WTC11 (cell line): Measurements from ENCODE around the gene PRELID1. TPM values are rescaled to one million over a fixed set of nuclear protein-coding genes. Genes with fewer than 3 reads are reported as not detected.

Experiments
- ATAC-seq: fragments of 200-7000 bp; cut with Tn5 transposase; 2 replicates; pipeline ENCODE4 v1.10.0; 2021; ENCODE audit warnings: mild to moderate bottlenecking, moderate library complexity
- CTCF ChIA-PET: fragments of 300-600 bp; sonication (Branson Sonifier 250); formaldehyde crosslinking; loops from one replicate; lab custom pipeline; 2021; ENCODE audit warnings: antibody characterized with exemption; lab: Charles Lee
- POLR2A ChIA-PET: fragments of 350-600 bp; sonication (Branson Sonifier 250); formaldehyde crosslinking; loops from one replicate; lab custom pipeline; 2021; ENCODE audit warnings: antibody characterized with exemption; lab: Charles Lee
- DNase-seq: peaks from one replicate; pipeline ENCODE4 v3.0.0; 2021; ENCODE audit warnings: low spot score
- H3K27ac Mint-ChIP-seq: 2 replicates; pipeline ENCODE4 v1.8.0; 2021; ENCODE audit warnings: mixed read lengths
- H3K27me3 Mint-ChIP-seq: 2 replicates; pipeline ENCODE4 v1.8.0; 2021; ENCODE audit warnings: low read depth, mild to moderate bottlenecking, moderate library complexity, mixed read lengths
- H3K36me3 Mint-ChIP-seq: 2 replicates; pipeline ENCODE4 v1.8.0; 2021; ENCODE audit warnings: mixed read lengths
- H3K4me1 Mint-ChIP-seq: 2 replicates; pipeline ENCODE4 v1.8.0; 2022; ENCODE audit warnings: mixed read lengths
- H3K4me3 Mint-ChIP-seq: 2 replicates; pipeline ENCODE4 v1.8.0; 2021; ENCODE audit warnings: mild to moderate bottlenecking, moderate library complexity, mixed read lengths
- H3K9me3 Mint-ChIP-seq: 2 replicates; pipeline ENCODE4 v1.8.0; 2021; ENCODE audit warnings: mixed read lengths
- ATF1 ChIP-seq: sonication (generic); formaldehyde crosslinking; IDR thresholded peaks from 2 replicates; pipeline ENCODE4 v1.8.1; 2023; ENCODE audit warnings: mild to moderate bottlenecking, moderate library complexity, missing genetic modification reagents
- ATF2 ChIP-seq: sonication (generic); formaldehyde crosslinking; IDR thresholded peaks from 2 replicates; pipeline ENCODE4 v1.8.1; 2022; ENCODE audit warnings: low read depth, missing genetic modification reagents, borderline replicate concordance
- ATF3 ChIP-seq: sonication (generic); formaldehyde crosslinking; conservative IDR thresholded peaks from 2 replicates; pipeline ENCODE4 v1.8.1; 2022; ENCODE audit warnings: mild to moderate bottlenecking, missing genetic modification reagents
- CTCF ChIP-seq: fragments of 200-600 bp; IDR thresholded peaks from 2 replicates; pipeline ENCODE4 v1.8.0; 2022; ENCODE audit warnings: antibody characterized with exemption
- EMX1 ChIP-seq: fragments of 250-450 bp; sonication (Bioruptor Pico); IDR thresholded peaks from 2 replicates; pipeline ENCODE4 v1.8.0; 2021; ENCODE audit warnings: mild to moderate bottlenecking
- ERG ChIP-seq: fragments of 250-450 bp; sonication (Bioruptor Pico); IDR thresholded peaks from 2 replicates; pipeline ENCODE4 v1.8.0; 2021; ENCODE audit warnings: mild to moderate bottlenecking
- ESRRA ChIP-seq: sonication (generic); formaldehyde crosslinking; IDR thresholded peaks from 2 replicates; pipeline ENCODE4 v1.8.1; 2022; ENCODE audit warnings: mild to moderate bottlenecking, missing genetic modification reagents, borderline replicate concordance
- FOXJ3 ChIP-seq: sonication (generic); formaldehyde crosslinking; IDR thresholded peaks from 2 replicates; pipeline ENCODE4 v1.9.0; 2021; ENCODE audit warnings: missing genetic modification reagents, mild to moderate bottlenecking, borderline replicate concordance
- HMGA2 ChIP-seq: fragments of 250-450 bp; sonication (Bioruptor Pico); IDR thresholded peaks from 2 replicates; pipeline ENCODE4 v1.4.0; 2021; ENCODE audit warnings: mild to moderate bottlenecking, moderate library complexity
- IRF1 ChIP-seq: sonication (generic); formaldehyde crosslinking; IDR thresholded peaks from 2 replicates; pipeline ENCODE4 v1.8.0; 2023; ENCODE audit warnings: missing genetic modification reagents
- IRF2 ChIP-seq: sonication (generic); formaldehyde crosslinking; IDR thresholded peaks from 2 replicates; pipeline ENCODE4 v1.8.0; 2022; ENCODE audit warnings: low read depth, missing genetic modification reagents, borderline replicate concordance
- KAT7 ChIP-seq: sonication (generic); formaldehyde crosslinking; IDR thresholded peaks from 2 replicates; pipeline ENCODE4 v1.8.1; 2023; ENCODE audit warnings: missing genetic modification reagents, mild to moderate bottlenecking, borderline replicate concordance
- MAX ChIP-seq: sonication (generic); formaldehyde crosslinking; IDR thresholded peaks from 2 replicates; pipeline ENCODE4 v1.8.0; 2022; ENCODE audit warnings: mild to moderate bottlenecking, missing genetic modification reagents
- NR3C1 ChIP-seq: sonication (generic); formaldehyde crosslinking; conservative IDR thresholded peaks from 2 replicates; pipeline ENCODE4 v1.8.1; 2023; ENCODE audit warnings: low read depth, mild to moderate bottlenecking, missing genetic modification reagents
- RORB ChIP-seq: fragments of 250-450 bp; sonication (Bioruptor Pico); IDR thresholded peaks from 2 replicates; pipeline ENCODE4 v1.9.0; 2021; ENCODE audit warnings: mild to moderate bottlenecking
- SMAD3 ChIP-seq: sonication (generic); formaldehyde crosslinking; IDR thresholded peaks from 2 replicates; pipeline ENCODE4 v1.8.0; 2022; ENCODE audit warnings: missing genetic modification reagents, mild to moderate bottlenecking, borderline replicate concordance
- TEAD1 ChIP-seq: sonication (generic); formaldehyde crosslinking; IDR thresholded peaks from 2 replicates; pipeline ENCODE4 v1.8.0; 2022; ENCODE audit warnings: mild to moderate bottlenecking, missing genetic modification reagents
- USF2 ChIP-seq: sonication (generic); formaldehyde crosslinking; IDR thresholded peaks from 2 replicates; pipeline ENCODE4 v1.8.1; 2023; ENCODE audit warnings: mild to moderate bottlenecking, missing genetic modification reagents, moderate library complexity
- ZNF138 ChIP-seq: sonication (generic); formaldehyde crosslinking; conservative IDR thresholded peaks from 2 replicates; pipeline ENCODE4 v1.8.1; 2022; ENCODE audit warnings: mild to moderate bottlenecking, moderate library complexity, missing genetic modification reagents
- ZNF232 ChIP-seq: sonication (generic); formaldehyde crosslinking; IDR thresholded peaks from 2 replicates; pipeline ENCODE4 v1.8.0; 2022; ENCODE audit warnings: mild to moderate bottlenecking, missing genetic modification reagents
- ZSCAN18 ChIP-seq: fragments of 250-450 bp; sonication (Bioruptor Pico); IDR thresholded peaks from 2 replicates; pipeline ENCODE4 v2.1.2; 2022; ENCODE audit warnings: mild to moderate bottlenecking, moderate library complexity
- total RNA-seq: library from RNA; stranded (reverse); gene quantifications from 3 replicates; pipeline ENCODE4 v1.2.3, GENCODE V29; 2021

Gene PRELID1
- total RNA-seq, 1 experiment from 2014 or later, result 273 TPM

- DNase-seq (no peak), ATAC-seq (no peak)
- ChIA-PET CTCF (interaction anchor here (0.9 to 4.5 kb wide), 27 partner anchors 11 to 245 kb away, joined by 3 to 91 read pairs (median 13); partner anchors contain the start of genes FGFR4, GRK6, NSD1 and PFN3), POLR2A (interaction anchor here (1.2 kb wide), 2 partner anchors 139 to 175 kb away, joined by 3 read pairs; partner anchors contain the start of gene NSD1)
- Mint-ChIP-seq H3K9me3 (no peaks in the 10 kb centered on the region), H3K36me3 (peaks cover 29% of the 10 kb centered on the region), H3K4me1 (peaks cover 28% of the 10 kb centered on the region), H3K27me3 (no peaks in the 10 kb centered on the region), H3K4me3 (no peak overlapping the region), H3K27ac (0 out of 2 replicates have a peak overlapping the region, but pooled peaks have one; percentile 5)
- TF ChIP-seq ATF3 (CRISPR knock-in tag) (no peak), EMX1 (CRISPR knock-in tag) (no peak), ZNF138 (CRISPR knock-in tag) (no peak), TEAD1 (CRISPR knock-in tag) (no peak), ZNF232 (CRISPR knock-in tag) (no peak), ERG (no peak), ATF1 (no peak), FOXJ3 (CRISPR knock-in tag) (no peak), ZSCAN18 (no peak), ESRRA (CRISPR knock-in tag) (no peak), KAT7 (no peak), SMAD3 (CRISPR knock-in tag) (no peak), USF2 (CRISPR knock-in tag) (no peak), RORB (no peak), NR3C1 (CRISPR knock-in tag) (no peak)
Observed at GRCh38 chr5:177308740-177309139, 5.1 kb downstream of the PRELID1 start.

- ChIA-PET CTCF (interaction anchor here (0.6 to 4.5 kb wide), 83 partner anchors 8 to 662 kb away, joined by 3 to 91 read pairs (median 5); partner anchors contain the start of genes FGFR4, GRK6, LMAN2 and NSD1), POLR2A (interaction anchor here (0.6 to 1.2 kb wide), 6 partner anchors 61 to 211 kb away, joined by 3 to 6 read pairs (median 4); no protein-coding TSS in a partner anchor)
- peak; percentile 88 for DNase-seq
- Mint-ChIP-seq H3K4me1 (peaks cover 22% of the 10 kb centered on the region), H3K27ac (no peak overlapping the region), H3K27me3 (no peaks in the 10 kb centered on the region), H3K9me3 (no peaks in the 10 kb centered on the region), H3K4me3 (peak overlapping the region; percentile 55), H3K36me3 (peaks cover 24% of the 10 kb centered on the region)
- ATAC-seq, result peak; percentile 44
- peak; percentile 88 for TF ChIP-seq CTCF
- TF ChIP-seq HMGA2 (CRISPR knock-in tag), result no peak
- TF ChIP-seq MAX (CRISPR knock-in tag), result peak; percentile 67
- no peak for TF ChIP-seq IRF1 (CRISPR knock-in tag)
- no peak for TF ChIP-seq ATF2 (CRISPR knock-in tag)
- TF ChIP-seq KAT7, result no peak
- no peak for TF ChIP-seq IRF2 (CRISPR knock-in tag)
Observed at GRCh38 chr5:177309351-177310191, 6.0 kb downstream of the PRELID1 start.
